HG02852 (cell line): ENCODE measurements around the gene DUSP28.

Source experiments
- ATAC-seq: cut with Tn5 transposase; IDR thresholded peaks from one replicate; pipeline ENCODE4 v1.9.1; 2021; ENCODE audit warnings: mild to moderate bottlenecking, moderate library complexity; ENCODE audit not compliant: unreplicated experiment

The DUSP28 gene

DNA sequence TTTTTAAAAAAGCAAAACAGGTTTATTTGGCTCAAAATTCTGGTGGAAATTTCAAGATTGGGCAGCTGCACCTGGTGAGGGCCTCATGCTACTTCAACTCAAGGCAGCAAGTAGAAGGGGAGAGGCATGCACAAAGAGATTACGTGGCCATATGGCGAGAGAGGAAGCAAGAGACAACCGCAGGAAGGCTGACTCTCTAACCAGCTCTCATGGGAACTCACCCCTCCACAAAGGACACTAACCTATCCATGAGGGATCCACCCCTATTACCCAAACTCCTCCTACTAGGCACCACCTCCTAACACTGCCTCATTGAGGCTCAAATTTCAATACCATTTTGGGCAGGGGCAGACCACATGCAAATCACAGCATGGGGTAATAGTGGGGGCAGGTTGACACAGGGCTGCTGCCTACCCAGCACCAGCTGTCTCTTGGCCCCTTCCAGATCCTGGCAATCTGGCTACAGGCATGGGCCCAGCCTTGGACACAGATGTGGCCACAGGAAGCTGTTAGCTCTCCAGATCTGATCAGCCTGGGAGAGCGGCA is 24.4 kb downstream of the DUSP28 start:
- ATAC-seq: peak; percentile 52

GRCh38 chr2:240585101-240585500 is 24.9 kb downstream of the DUSP28 start:
- peak; percentile 24 for ATAC-seq

GRCh38 chr2:240585681-240586197 is 25.6 kb downstream of the DUSP28 start:
- no peak for ATAC-seq

- ATAC-seq: peak; percentile 64
These were observed 26.2 kb downstream of the DUSP28 start, which contains the start of gene CAPN10 for GRCh38 chr2:240586198-240586918. Gene CAPN10, plus strand, starts transcription at chr2:240586734. Its CDS starts 178 bp downstream, at chr2:240586912.

DNA sequence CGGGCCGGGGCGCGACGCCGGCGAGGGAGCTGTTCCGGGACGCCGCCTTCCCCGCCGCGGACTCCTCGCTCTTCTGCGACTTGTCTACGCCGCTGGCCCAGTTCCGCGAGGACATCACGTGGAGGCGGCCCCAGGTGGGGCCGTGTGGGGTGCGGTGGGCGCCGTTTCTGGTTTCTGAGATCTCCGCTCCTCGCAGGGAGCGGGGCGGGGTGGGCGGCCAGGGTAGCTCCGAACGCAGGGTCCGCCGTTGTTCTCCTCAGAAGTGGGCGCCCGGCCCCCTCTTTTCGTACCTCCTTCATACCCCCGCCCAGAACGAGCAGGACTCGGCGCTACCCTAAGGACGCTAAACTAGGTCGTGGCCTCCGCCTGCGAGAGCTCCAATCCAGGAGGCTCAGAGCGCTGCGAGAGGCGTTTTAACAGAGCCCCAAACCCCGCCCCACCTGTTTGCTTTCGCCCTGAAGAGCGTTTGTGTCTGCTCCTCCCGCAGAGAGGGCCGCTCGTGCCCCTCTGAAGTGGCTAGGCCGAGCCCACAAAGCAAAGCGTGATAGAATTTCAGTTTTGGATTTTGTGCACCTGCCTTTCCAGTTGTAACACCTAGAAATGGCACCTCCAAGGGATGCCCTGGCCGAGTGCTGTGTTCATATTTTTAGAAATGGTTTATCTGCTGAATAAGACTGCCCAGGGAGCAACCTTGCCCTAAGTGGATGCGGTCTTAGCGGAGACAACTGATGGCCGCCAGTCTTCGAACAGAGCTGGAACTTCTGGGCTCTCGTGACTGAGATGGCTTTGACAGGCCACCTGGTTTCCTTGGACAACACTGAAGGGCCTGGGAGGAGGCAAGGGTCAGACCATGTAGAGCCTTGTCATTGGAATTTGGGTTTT is 27.0 kb downstream of the DUSP28 start:
- ATAC-seq: peak; percentile 1

GRCh38 chr2:240588006-240588655 is 28.0 kb downstream of the DUSP28 start:
- no peak for ATAC-seq

DNA sequence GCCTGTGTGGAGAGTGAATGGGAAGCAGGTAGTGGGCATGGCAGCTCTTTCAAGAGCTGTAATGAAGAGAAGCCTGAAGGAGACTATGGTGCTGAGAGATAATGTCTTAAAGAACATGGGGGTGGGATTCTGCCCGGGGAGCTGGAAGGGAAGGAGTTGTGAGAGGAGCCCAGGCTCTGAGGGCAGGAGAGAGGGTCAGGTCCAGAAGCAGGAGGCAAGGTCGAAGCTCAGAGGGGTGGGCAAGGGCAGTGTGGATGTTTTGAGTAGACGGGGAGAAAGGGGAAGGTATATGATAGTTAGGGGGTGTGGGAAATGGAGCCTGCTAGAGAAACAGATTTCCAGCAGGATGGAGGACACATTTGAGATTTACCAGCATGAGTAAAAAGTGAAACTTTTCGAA is 28.5 kb downstream of the DUSP28 start:
- no peak for ATAC-seq

DNA sequence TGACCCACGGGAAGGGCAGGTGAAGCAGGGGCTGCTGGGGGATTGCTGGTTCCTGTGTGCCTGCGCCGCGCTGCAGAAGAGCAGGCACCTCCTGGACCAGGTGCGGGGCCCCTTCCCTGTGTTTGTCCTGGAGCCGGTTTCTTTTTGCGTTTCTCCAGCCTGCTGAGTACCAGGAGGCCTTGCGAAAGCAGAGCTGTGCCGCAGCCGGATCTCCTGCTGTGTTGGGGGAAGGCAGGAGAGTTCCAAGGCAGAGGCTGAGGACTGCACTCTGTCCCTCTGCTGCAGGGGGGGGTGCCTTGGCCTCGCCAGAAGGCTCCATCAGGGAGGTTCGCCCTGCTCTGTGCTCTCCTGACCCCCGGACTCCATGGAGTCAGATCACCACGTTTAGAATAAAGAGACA is 29.2 kb downstream of the DUSP28 start:
- ATAC-seq: no peak

- ATAC-seq: no peak
These were observed 29.8 kb downstream of the DUSP28 start for GRCh38 chr2:240589850-240590525.

DNA sequence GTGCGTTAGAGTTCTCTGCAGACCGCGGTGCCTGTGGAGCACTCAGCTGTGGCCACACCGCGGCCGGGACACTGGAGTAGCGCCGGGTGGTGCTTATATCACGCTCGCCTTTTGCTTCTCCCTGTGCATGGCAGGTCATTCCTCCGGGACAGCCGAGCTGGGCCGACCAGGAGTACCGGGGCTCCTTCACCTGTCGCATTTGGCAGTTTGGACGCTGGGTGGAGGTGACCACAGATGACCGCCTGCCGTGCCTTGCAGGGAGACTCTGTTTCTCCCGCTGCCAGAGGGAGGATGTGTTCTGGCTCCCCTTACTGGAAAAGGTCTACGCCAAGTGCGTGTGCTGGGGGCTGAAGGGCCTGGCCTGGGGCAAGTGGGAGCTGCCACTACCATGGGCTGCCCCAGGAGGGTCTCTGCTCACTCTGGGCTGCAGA is 30.5 kb downstream of the DUSP28 start:
- ATAC-seq: no peak

DNA sequence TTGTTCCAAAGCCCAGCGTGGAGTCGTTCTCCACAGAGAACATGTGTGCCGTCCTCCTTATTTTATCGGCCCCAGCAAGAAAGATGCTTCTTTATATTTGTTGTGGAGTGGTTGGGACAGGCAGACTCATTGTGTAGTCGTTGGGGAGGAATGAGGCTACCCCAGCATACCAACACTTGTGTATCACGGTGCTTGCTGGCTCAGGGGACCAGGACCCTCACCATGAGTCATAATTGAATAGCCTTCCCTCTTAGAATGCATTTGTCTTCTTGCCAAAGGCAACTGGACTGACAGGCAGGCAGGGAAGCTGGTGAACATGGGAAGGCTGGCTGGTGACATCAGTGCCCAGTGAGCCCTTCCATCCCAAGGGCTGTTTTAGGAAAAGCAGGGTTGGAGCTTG is 31.1 kb downstream of the DUSP28 start:
- no peak for ATAC-seq

- ATAC-seq: no peak
These were observed 31.6 kb downstream of the DUSP28 start for GRCh38 chr2:240591784-240592183.

GRCh38 chr2:240593026-240593702 is 33.0 kb downstream of the DUSP28 start:
- ATAC-seq: no peak

DNA sequence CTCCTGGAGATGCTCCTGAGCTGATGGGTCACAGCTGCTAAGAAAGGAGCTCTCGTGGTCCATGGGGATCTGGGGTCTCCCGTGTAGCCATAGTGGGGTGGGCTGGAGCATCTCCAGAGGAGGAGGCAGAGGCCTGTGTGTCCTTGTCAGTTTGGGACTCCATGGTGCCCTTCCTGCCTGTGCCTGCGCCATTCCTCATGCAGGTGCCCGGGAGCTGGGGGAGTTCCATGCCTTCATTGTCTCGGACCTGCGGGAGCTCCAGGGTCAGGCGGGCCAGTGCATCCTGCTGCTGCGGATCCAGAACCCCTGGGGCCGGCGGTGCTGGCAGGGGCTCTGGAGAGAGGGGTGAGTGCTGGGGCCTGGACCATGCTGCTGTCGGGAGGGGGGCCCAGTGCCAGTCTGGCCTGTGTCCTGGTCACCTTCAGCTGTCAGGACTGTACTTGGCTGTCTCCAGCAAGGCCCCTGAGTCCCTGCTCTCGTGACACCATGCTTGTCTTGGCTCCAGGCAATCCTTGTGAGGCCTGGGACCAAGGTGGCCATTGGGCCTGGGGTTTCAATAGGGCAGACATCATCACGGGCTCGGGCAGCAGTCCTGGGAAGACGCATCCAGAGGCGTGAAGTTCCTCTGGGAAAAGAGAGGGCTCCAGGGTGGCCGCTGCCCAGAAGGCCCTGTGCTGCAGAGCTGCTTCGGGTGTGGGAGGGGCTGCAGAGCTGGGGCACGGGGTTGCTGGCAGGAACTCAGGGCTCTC is 33.7 kb downstream of the DUSP28 start:
- ATAC-seq: no peak

- no peak for ATAC-seq
These were observed 34.6 kb downstream of the DUSP28 start for GRCh38 chr2:240594511-240595380.

GRCh38 chr2:240595381-240596079 is 35.4 kb downstream of the DUSP28 start:
- no peak for ATAC-seq

DNA sequence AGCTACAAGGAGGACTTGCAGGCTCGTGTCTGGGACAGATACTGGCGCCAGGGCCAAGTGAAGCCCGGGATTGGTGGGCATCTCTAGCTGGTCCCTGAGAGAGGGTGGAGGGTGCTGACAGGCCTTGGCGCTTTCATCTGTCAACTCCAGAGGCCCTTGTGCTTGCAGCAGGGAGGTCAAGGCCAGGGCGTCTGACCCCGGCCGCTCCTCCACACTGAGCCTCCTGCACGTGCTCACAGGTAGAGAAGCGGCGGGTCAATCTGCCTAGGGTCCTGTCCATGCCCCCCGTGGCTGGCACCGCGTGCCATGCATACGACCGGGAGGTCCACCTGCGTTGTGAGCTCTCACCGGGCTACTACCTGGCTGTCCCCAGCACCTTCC is 35.9 kb downstream of the DUSP28 start:
- no peak for ATAC-seq

DNA sequence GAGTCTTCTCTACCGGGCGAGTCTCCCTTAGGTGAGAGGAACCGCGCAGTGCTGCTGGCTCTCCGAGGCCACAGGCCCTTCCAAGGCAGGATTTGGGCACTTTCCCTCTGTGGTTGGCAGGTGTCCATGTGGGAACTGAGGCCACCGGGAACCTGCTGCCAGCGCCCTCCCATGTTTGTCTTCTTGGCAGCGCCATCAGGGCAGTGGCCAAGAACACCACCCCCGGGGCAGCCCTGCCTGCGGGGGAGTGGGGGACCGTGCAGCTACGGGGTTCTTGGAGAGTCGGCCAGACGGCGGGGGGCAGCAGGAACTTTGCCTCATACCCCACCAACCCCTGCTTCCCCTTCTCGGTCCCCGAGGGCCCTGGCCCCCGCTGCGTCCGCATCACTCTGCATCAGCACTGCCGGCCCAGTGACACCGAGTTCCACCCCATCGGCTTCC is 36.4 kb downstream of the DUSP28 start:
- no peak for ATAC-seq
